ENCODE measurements around the gene TMEM269. TPM values are rescaled to one million over a fixed set of nuclear protein-coding genes. Genes with fewer than 3 reads are reported as not detected.

The TMEM269 gene
- total and polyA plus RNA-seq, 2 donors (not counting 1 experiment from before 2014, with no cell fraction given) = 0.21 to 0.47 TPM

GRCh38 chr1:42769811-42770210 lies 15.0 kb upstream of the TMEM269 start:
- POLR2A ChIA-PET = no interaction called here
- Histone ChIP-seq H3K4me1 (ENCODE audit: control insufficient read depth in 2 of 2, insufficient read depth in 2 of 2, low read length in 2 of 2) (peaks cover 23 to 25% of the 10 kb centered on the region in 2 donors), H3K9ac (ENCODE audit: low read length) (no peak overlapping the region), H3K9me3 (ENCODE audit: control extremely low read depth in 1 of 3, control insufficient read depth in 2 of 3, insufficient read depth in 1 of 3, low read length in 2 of 3) (no peaks in the 10 kb centered on the region), H3K4me2 (replicated peaks; ENCODE audit: low read depth, low read length, poor library complexity, severe bottlenecking) (no peak overlapping the region), H3K27ac (ENCODE audit: low read length in 2 of 2) (no peak overlapping the region), H3K79me2 (ENCODE audit: control insufficient read depth, insufficient read depth, low read length) (peaks cover 70% of the 10 kb centered on the region), H2AFZ (ENCODE audit: insufficient read depth, low read depth, low read length, poor library complexity, severe bottlenecking) (no peak overlapping the region), H3K36me3 (replicated peaks in 1 of 2; ENCODE audit: control extremely low read depth in 1 of 2, control insufficient read depth in 1 of 2, extremely low read depth in 1 of 2, insufficient read depth in 2 of 2, low read length in 1 of 2) (peaks cover 3 to 15% of the 10 kb centered on the region in 2 experiments), H4K20me1 (ENCODE audit: control insufficient read depth, insufficient read depth, low read length, poor library complexity, severe bottlenecking) (peaks cover 19% of the 10 kb centered on the region), H3K27me3 (replicated peaks in 1 of 4; ENCODE audit: control extremely low read depth in 1 of 4, control insufficient read depth in 3 of 4, insufficient read depth in 4 of 4, low read length in 3 of 4) (no peaks in the 10 kb centered on the region), H3K4me3 (ENCODE audit: control extremely low read depth in 1 of 5, extremely low read depth in 1 of 5, insufficient read depth in 1 of 5, low read depth in 2 of 5, low read length in 4 of 5) (no peak overlapping the region)
- Mint-ChIP-seq H3K4me1 (peaks cover 24% of the 10 kb centered on the region), H3K27ac (no peak overlapping the region), H3K4me3 (peak overlapping the region; percentile 32), H3K9me3 (ENCODE audit: insufficient read depth) (no peaks in the 10 kb centered on the region), H3K27me3 (no peaks in the 10 kb centered on the region)
- intact Hi-C loops (cut with micrococcal nuclease) = loop anchor here (5.0 to 10.0 kb wide), 3 partner anchors 597 to 1262 kb away; partner anchors contain the start of genes ELOVL1, IPO13 and SLC6A9
- no peak for ATAC-seq (ENCODE audit: low read depth)
- WGBS (ENCODE audit: insufficient coverage) = 100% methylated on average over 2 of the region's 3 CpGs
- CTCF ChIA-PET = interaction anchor here (3.0 kb wide), 1 partner anchor 9 kb away, joined by 16 read pairs; no protein-coding TSS in a partner anchor
- TF ChIP-seq EZH2 (IDR thresholded peaks at IDR 0.05; ENCODE audit: borderline replicate concordance, insufficient read depth, low read depth, low read length, poor library complexity, severe bottlenecking) (no peak), CTCF (IDR thresholded peaks at IDR 0.05) (no peak)
- DNase-seq = no peak

DNA sequence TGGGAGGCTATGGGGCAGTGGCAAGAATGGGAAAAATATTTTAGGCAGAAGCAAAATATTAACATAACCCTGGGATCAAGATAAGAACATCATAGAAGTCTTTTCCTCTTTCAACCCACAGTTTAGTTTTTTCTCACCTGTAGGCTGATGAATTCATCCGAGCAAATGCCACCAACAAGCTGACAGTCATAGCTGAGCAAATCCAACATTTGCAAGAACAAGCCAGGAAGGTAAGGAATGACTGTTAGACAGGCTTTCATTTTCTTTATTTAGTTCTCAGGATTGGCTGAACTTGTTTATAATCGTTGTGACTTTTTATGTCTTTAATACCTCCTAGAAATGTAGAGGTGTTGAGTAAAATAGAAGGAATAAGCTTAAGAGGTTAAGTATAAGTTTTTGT lies 11.4 kb upstream of the TMEM269 start:
- no CpG with 5 or more reads among the region's 2 CpGs for WGBS (ENCODE audit: insufficient coverage)

More for the DNA sequence above, 11.4 kb upstream of the TMEM269 start:
- H3K36me3 ChIP-seq (replicated peaks in 1 of 2; ENCODE audit: control extremely low read depth in 1 of 2, control insufficient read depth in 1 of 2, extremely low read depth in 1 of 2, insufficient read depth in 2 of 2, low read length in 1 of 2) = peaks cover 15 to 48% of the 10 kb centered on the region in 2 experiments
- Mint-ChIP-seq H3K27me3 (no peaks in the 10 kb centered on the region), H3K9me3 (ENCODE audit: insufficient read depth) (no peaks in the 10 kb centered on the region), H3K4me3 (no peak overlapping the region), H3K27ac (peak overlapping the region; percentile 41), H3K4me1 (peaks cover 13% of the 10 kb centered on the region)
- no peak overlapping the region for H3K4me2 ChIP-seq (replicated peaks; ENCODE audit: low read depth, low read length, poor library complexity, severe bottlenecking)
- peaks cover 0 to 3% of the 10 kb centered on the region in 2 donors for H3K4me1 ChIP-seq (ENCODE audit: control insufficient read depth in 2 of 2, insufficient read depth in 2 of 2, low read length in 2 of 2)
- H3K9ac ChIP-seq (ENCODE audit: low read length) = no peak overlapping the region
- no peak overlapping the region for H3K4me3 ChIP-seq (ENCODE audit: control extremely low read depth in 1 of 5, extremely low read depth in 1 of 5, insufficient read depth in 1 of 5, low read depth in 2 of 5, low read length in 4 of 5)
- ChIA-PET CTCF (no interaction called here), POLR2A (no interaction called here)
- H3K9me3 ChIP-seq (ENCODE audit: control extremely low read depth in 1 of 3, control insufficient read depth in 2 of 3, insufficient read depth in 1 of 3, low read length in 2 of 3) = no peaks in the 10 kb centered on the region
- H4K20me1 ChIP-seq (ENCODE audit: control insufficient read depth, insufficient read depth, low read length, poor library complexity, severe bottlenecking) = peaks cover 19% of the 10 kb centered on the region
- ATAC-seq (ENCODE audit: low read depth) = no peak
- no peaks in the 10 kb centered on the region for H3K27me3 ChIP-seq (replicated peaks in 1 of 4; ENCODE audit: control extremely low read depth in 1 of 4, control insufficient read depth in 3 of 4, insufficient read depth in 4 of 4, low read length in 3 of 4)
- intact Hi-C loops (cut with micrococcal nuclease) = no loop called here
- no peak for DNase-seq
- no peak for TF ChIP-seq EZH2 (IDR thresholded peaks at IDR 0.05; ENCODE audit: borderline replicate concordance, insufficient read depth, low read depth, low read length, poor library complexity, severe bottlenecking)
- no peak for TF ChIP-seq CTCF (IDR thresholded peaks at IDR 0.05)
- H2AFZ ChIP-seq (ENCODE audit: insufficient read depth, low read depth, low read length, poor library complexity, severe bottlenecking) = no peak overlapping the region
- H3K27ac ChIP-seq (ENCODE audit: low read length in 2 of 2) = no peak overlapping the region
- H3K79me2 ChIP-seq (ENCODE audit: control insufficient read depth, insufficient read depth, low read length) = peaks cover 37% of the 10 kb centered on the region

Data from B cell (primary cell).